GM21447 (cell line): Measurements from ENCODE around the gene MCCC2.
A peak's percentile ranks its signal among the peaks of the same experiment; 100 is the strongest.
"Not testable (repeated sequence)": the region's sequence is repeated elsewhere in the genome, so short reads cannot be mapped to it uniquely, and the experiment has no call there.

Source experiments
- ATAC-seq: cut with Tn5 transposase; IDR thresholded peaks from one replicate; pipeline ENCODE4 v1.9.1; 2021; ENCODE audit not compliant: unreplicated experiment

MCCC2 gene

GRCh38 chr5:71586941-71587765 is at the start of gene MCCC2:
TSS of gene MCCC2 (plus strand) at chr5:71587340. CDS start at chr5:71587426, 86 bp downstream.
- ATAC-seq = peak; percentile 96

- no peak for ATAC-seq
Observed at GRCh38 chr5:71537687-71538086, 49.5 kb upstream of the MCCC2 start.

GRCh38 chr5:71550885-71551284 is 36.3 kb upstream of the MCCC2 start:
- ATAC-seq = not testable (repeated sequence)

- not testable (repeated sequence) for ATAC-seq
Observed at GRCh38 chr5:71551582-71551981, 35.6 kb upstream of the MCCC2 start.

- not testable (repeated sequence) for ATAC-seq
Observed at GRCh38 chr5:71552026-71552749, 35.0 kb upstream of the MCCC2 start.

GRCh38 chr5:71563161-71563560 is 24.0 kb upstream of the MCCC2 start:
- no peak for ATAC-seq

- ATAC-seq = no peak
Observed at GRCh38 chr5:71564895-71565294, 22.2 kb upstream of the MCCC2 start.

- no peak for ATAC-seq
Observed at GRCh38 chr5:71569748-71570509, 17.2 kb upstream of the MCCC2 start.

- not testable (repeated sequence) for ATAC-seq
Observed at GRCh38 chr5:71571811-71572210, 15.3 kb upstream of the MCCC2 start.

- ATAC-seq = no peak
Observed at GRCh38 chr5:71573591-71573990, 13.5 kb upstream of the MCCC2 start.

GRCh38 chr5:71575588-71575987 is 11.6 kb upstream of the MCCC2 start:
- not testable (repeated sequence) for ATAC-seq

- no peak for ATAC-seq
Observed at GRCh38 chr5:71576241-71576640, 10.9 kb upstream of the MCCC2 start.

- ATAC-seq = not testable (repeated sequence)
Observed at GRCh38 chr5:71577839-71578238, 9.3 kb upstream of the MCCC2 start.

GRCh38 chr5:71582945-71583584 is 4.1 kb upstream of the MCCC2 start:
- no peak for ATAC-seq

- ATAC-seq = peak; percentile 2
Observed at GRCh38 chr5:71586052-71586940, 844 bp upstream of the MCCC2 start.

GRCh38 chr5:71587766-71588532 is 809 bp downstream of the MCCC2 start:
- peak; percentile 15 for ATAC-seq

- no peak for ATAC-seq
Observed at GRCh38 chr5:71588533-71588885, 1.4 kb downstream of the MCCC2 start.

GRCh38 chr5:71589903-71590302 is 2.8 kb downstream of the MCCC2 start:
- no peak for ATAC-seq

GRCh38 chr5:71591100-71591499 is 4.0 kb downstream of the MCCC2 start:
- ATAC-seq = no peak
